DOHH2 (cell line): ENCODE measurements around the gene ALDH1A1.

Experiments used
- EZH2phosphoT487 ChIP-seq: fragments of 200-600 bp; sonication (generic); IDR thresholded peaks from 2 replicates; pipeline ENCODE4 v1.6.1; 2017; ENCODE audit warnings: borderline replicate concordance, mild to moderate bottlenecking, antibody characterized with exemption, low read length, moderate library complexity, mixed read lengths
- TF ChIP-seq, protein P1 (sequence below): fragments of 200-600 bp; sonication (generic); IDR thresholded peaks from one replicate; pipeline ENCODE4 v1.5.1; 2014; ENCODE audit warnings: antibody characterized with exemption, mild to moderate bottlenecking, low read depth, low read length; ENCODE audit not compliant: poor library complexity, severe bottlenecking

DNA sequence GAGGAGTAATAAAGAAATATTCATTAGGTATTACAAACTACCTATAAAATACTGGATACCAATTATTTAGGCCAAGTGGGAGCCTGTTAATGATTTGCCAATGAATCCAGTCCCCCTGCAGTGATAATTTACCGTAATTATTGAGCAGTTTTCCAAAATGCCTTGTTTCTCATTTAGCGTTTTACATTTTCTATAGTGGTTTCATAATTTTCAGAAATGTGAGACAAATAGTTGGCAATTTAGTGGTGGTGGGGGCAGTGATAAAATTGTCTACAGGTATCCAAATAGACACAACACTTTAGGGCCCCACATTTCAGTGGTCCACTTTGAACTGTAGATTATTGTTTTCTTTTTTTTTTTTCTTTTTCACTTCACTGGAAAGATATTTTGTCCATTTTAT, 27.3 kb upstream of the ALDH1A1 start:
- TF ChIP-seq, protein P1, sequence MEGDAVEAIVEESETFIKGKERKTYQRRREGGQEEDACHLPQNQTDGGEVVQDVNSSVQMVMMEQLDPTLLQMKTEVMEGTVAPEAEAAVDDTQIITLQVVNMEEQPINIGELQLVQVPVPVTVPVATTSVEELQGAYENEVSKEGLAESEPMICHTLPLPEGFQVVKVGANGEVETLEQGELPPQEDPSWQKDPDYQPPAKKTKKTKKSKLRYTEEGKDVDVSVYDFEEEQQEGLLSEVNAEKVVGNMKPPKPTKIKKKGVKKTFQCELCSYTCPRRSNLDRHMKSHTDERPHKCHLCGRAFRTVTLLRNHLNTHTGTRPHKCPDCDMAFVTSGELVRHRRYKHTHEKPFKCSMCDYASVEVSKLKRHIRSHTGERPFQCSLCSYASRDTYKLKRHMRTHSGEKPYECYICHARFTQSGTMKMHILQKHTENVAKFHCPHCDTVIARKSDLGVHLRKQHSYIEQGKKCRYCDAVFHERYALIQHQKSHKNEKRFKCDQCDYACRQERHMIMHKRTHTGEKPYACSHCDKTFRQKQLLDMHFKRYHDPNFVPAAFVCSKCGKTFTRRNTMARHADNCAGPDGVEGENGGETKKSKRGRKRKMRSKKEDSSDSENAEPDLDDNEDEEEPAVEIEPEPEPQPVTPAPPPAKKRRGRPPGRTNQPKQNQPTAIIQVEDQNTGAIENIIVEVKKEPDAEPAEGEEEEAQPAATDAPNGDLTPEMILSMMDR, result no peak
- TF ChIP-seq EZH2phosphoT487, result no peak
